Measurements from ENCODE around the gene FTO.

FTO gene

DNA sequence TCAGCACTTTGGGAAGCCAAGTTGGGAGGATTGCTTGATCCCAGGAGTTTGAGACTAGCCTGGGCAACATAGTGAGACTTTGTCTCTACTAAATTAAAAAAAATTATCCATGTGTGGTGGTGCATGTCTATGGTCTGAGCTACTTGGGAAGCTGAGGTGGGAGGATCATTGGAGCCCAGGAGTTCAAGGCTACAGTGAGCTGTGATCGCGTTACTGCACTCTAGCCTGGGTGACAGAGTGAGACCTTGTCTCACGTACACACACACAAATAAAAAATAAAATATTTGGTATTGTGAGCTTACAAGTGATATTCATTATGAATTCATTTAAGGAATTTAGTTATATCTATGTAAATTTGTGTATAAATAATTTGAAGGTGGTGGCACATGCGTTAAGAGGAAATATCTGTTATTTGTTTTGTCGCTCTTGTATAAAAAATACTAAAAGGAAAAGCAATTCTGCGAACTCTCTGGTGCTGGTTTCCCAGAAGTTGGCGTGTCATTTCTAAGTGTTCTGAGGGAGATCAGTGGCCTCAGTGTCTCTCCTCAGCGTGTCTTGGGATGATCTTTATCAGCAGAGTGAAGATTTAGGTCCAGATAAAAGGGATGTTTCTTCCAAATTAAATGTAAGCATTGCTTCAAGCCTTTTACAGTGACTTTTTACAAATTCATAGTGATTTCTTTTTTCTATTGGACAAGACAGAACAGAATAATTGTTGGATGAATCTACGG is 187.6 kb downstream of the FTO start:
- Histone ChIP-seq H2AK5ac (ENCODE audit: low read depth, low read length) (no peak overlapping the region), H3K9ac (ENCODE audit: low read depth, low read length, poor library complexity) (no peak overlapping the region), H3K79me1 (ENCODE audit: low read depth, low read length) (no peaks in the 10 kb centered on the region), H3K4me3 (ENCODE audit: low read length in 2 of 2) (no peak overlapping the region), H3K36me3 (replicated peaks in 1 of 2; ENCODE audit: control insufficient read depth in 2 of 2, insufficient read depth in 2 of 2, low read length in 2 of 2) (peaks cover 0 to 14% of the 10 kb centered on the region in 2 donors), H3K18ac (ENCODE audit: low read length) (no peak overlapping the region), H3K4me1 (ENCODE audit: control insufficient read depth in 2 of 2, insufficient read depth in 1 of 2, low read depth in 1 of 2, low read length in 2 of 2) (peaks cover 3 to 26% of the 10 kb centered on the region in 2 donors), H3K23ac (ENCODE audit: low read depth, low read length, poor library complexity) (no peak overlapping the region), H4K8ac (ENCODE audit: low read depth, low read length) (no peak overlapping the region), H2AFZ (ENCODE audit: low read length) (no peak overlapping the region), H3K4ac (ENCODE audit: low read length) (no peak overlapping the region), H2BK120ac (ENCODE audit: low read depth, low read length) (no peak overlapping the region), H3K27me3 (ENCODE audit: control insufficient read depth in 3 of 3, insufficient read depth in 3 of 3, low read depth in 1 of 3, low read length in 3 of 3) (no peaks in the 10 kb centered on the region), H3K27ac (replicated peaks; ENCODE audit: low read length) (no peak overlapping the region), H3K9me3 (replicated peaks in 1 of 2; ENCODE audit: control insufficient read depth in 2 of 2, insufficient read depth in 1 of 2, low read depth in 1 of 2, low read length in 2 of 2) (no peaks in the 10 kb centered on the region), H2BK5ac (ENCODE audit: low read length) (no peak overlapping the region), H3K4me2 (ENCODE audit: insufficient read depth, low read length, poor library complexity, severe bottlenecking) (no peak overlapping the region), H3K14ac (ENCODE audit: low read length) (no peak overlapping the region), H4K91ac (ENCODE audit: low read depth, low read length, poor library complexity) (no peak overlapping the region), H2BK15ac (ENCODE audit: low read length) (no peak overlapping the region), H2BK12ac (ENCODE audit: low read length) (no peak overlapping the region)
- no CpG with 5 or more reads among the region's 9 CpGs for WGBS, 2 donors (ENCODE audit: extremely low coverage in 2 of 2, insufficient read length in 2 of 2, insufficient replicate concordance in 1 of 2)
- DNase-seq (ENCODE audit: low spot score): no peak

DNA sequence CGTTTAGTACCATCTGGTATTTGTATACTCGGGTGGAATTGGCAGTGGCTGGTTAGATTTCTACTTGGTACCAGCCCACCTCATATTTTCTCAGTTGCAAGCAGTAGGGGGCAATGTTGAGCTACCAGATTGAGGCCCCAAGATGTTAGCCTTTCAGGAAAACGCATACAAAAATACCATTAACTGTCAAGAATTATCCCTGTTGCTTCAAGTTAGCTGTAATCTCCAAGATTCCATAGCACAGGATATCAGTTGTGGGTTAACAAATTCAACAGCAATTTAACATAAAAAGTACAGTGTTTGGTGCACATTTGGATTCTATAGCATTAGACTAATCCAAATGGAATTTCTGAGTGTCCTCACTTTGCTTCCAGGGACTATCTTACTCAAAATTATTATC is 188.2 kb downstream of the FTO start:
- no peak overlapping the region for H3K4me3 ChIP-seq (ENCODE audit: low read length in 2 of 2)
- no peaks in the 10 kb centered on the region for H3K27me3 ChIP-seq (ENCODE audit: control insufficient read depth in 3 of 3, insufficient read depth in 3 of 3, low read depth in 1 of 3, low read length in 3 of 3)
- no peak overlapping the region for H3K23ac ChIP-seq (ENCODE audit: low read depth, low read length, poor library complexity)
- H2BK15ac ChIP-seq (ENCODE audit: low read length): no peak overlapping the region
- no peaks in the 10 kb centered on the region for H3K9me3 ChIP-seq (replicated peaks in 1 of 2; ENCODE audit: control insufficient read depth in 2 of 2, insufficient read depth in 1 of 2, low read depth in 1 of 2, low read length in 2 of 2)
- no peak overlapping the region for H3K4ac ChIP-seq (ENCODE audit: low read length)
- H3K27ac ChIP-seq (replicated peaks; ENCODE audit: low read length): no peak overlapping the region
- no peak overlapping the region for H4K91ac ChIP-seq (ENCODE audit: low read depth, low read length, poor library complexity)
- no peak overlapping the region for H2BK5ac ChIP-seq (ENCODE audit: low read length)
- no peaks in the 10 kb centered on the region for H3K79me1 ChIP-seq (ENCODE audit: low read depth, low read length)
- peaks cover 0 to 14% of the 10 kb centered on the region in 2 donors for H3K36me3 ChIP-seq (replicated peaks in 1 of 2; ENCODE audit: control insufficient read depth in 2 of 2, insufficient read depth in 2 of 2, low read length in 2 of 2)
- no peak overlapping the region for H3K9ac ChIP-seq (ENCODE audit: low read depth, low read length, poor library complexity)
- H3K4me1 ChIP-seq (ENCODE audit: control insufficient read depth in 2 of 2, insufficient read depth in 1 of 2, low read depth in 1 of 2, low read length in 2 of 2): peaks cover 3 to 26% of the 10 kb centered on the region in 2 donors
- H4K8ac ChIP-seq (ENCODE audit: low read depth, low read length): no peak overlapping the region
- H2AFZ ChIP-seq (ENCODE audit: low read length): no peak overlapping the region
- no peak overlapping the region for H2BK120ac ChIP-seq (ENCODE audit: low read depth, low read length)
- H2BK12ac ChIP-seq (ENCODE audit: low read length): no peak overlapping the region
- DNase-seq (ENCODE audit: low spot score): peak; percentile 65
- no peak overlapping the region for H3K14ac ChIP-seq (ENCODE audit: low read length)
- no peak overlapping the region for H2AK5ac ChIP-seq (ENCODE audit: low read depth, low read length)
- no peak overlapping the region for H3K18ac ChIP-seq (ENCODE audit: low read length)
- H3K4me2 ChIP-seq (ENCODE audit: insufficient read depth, low read length, poor library complexity, severe bottlenecking): no peak overlapping the region
- no CpG with 5 or more reads among the region's 3 CpGs for WGBS, 2 donors (ENCODE audit: extremely low coverage in 2 of 2, insufficient read length in 2 of 2, insufficient replicate concordance in 1 of 2)

DNA sequence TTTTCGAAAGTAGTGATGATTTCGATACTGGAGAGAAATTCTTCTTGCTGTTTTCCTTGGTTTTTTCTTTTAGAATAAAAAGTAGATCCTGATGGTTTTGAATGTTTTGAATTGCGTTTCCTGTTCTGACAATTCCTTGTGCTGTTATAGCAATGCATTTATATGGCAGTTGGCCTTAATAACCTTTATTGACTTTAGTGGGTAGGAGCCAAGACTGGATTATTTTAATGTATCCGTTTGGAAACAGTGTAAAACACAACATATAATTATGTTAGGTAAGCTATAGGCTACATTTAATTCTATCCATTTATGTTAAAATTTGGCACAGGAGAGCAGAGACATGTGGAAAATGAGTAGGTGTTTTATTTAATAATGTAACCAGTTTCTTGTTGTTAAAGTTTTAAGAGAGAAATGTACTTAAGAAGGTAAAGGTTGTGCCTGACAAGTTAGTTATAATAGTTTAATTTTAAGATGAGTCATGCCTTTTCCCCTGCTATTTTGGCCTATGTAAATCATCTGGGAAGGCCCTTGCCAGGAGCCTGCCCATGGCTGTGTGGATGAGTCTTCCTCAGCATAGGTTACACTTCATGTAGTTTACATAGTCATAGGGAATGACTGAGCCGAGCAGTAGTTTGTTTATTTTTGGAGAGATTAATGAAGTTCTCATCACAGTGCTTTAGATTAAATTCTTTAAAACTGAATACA is 189.9 kb downstream of the FTO start:
- no peak overlapping the region for H3K23ac ChIP-seq (ENCODE audit: low read depth, low read length, poor library complexity)
- H3K36me3 ChIP-seq (replicated peaks in 1 of 2; ENCODE audit: control insufficient read depth in 2 of 2, insufficient read depth in 2 of 2, low read length in 2 of 2): peaks cover 0 to 8% of the 10 kb centered on the region in 2 donors
- no peaks in the 10 kb centered on the region for H3K79me1 ChIP-seq (ENCODE audit: low read depth, low read length)
- no peak overlapping the region for H3K9ac ChIP-seq (ENCODE audit: low read depth, low read length, poor library complexity)
- no peak overlapping the region for H2BK5ac ChIP-seq (ENCODE audit: low read length)
- no peak overlapping the region for H3K18ac ChIP-seq (ENCODE audit: low read length)
- H3K27me3 ChIP-seq (ENCODE audit: control insufficient read depth in 3 of 3, insufficient read depth in 3 of 3, low read depth in 1 of 3, low read length in 3 of 3): no peaks in the 10 kb centered on the region
- H2BK120ac ChIP-seq (ENCODE audit: low read depth, low read length): no peak overlapping the region
- H4K91ac ChIP-seq (ENCODE audit: low read depth, low read length, poor library complexity): no peak overlapping the region
- H3K4me1 ChIP-seq (ENCODE audit: control insufficient read depth in 2 of 2, insufficient read depth in 1 of 2, low read depth in 1 of 2, low read length in 2 of 2): peaks cover 3 to 26% of the 10 kb centered on the region in 2 donors
- H3K27ac ChIP-seq (replicated peaks; ENCODE audit: low read length): no peak overlapping the region
- WGBS, 2 donors (ENCODE audit: extremely low coverage in 2 of 2, insufficient read length in 2 of 2, insufficient replicate concordance in 1 of 2): no CpG with 5 or more reads among the region's 5 CpGs
- H2BK12ac ChIP-seq (ENCODE audit: low read length): no peak overlapping the region
- H2AK5ac ChIP-seq (ENCODE audit: low read depth, low read length): no peak overlapping the region
- H3K4ac ChIP-seq (ENCODE audit: low read length): no peak overlapping the region
- no peak overlapping the region for H2BK15ac ChIP-seq (ENCODE audit: low read length)
- no peaks in the 10 kb centered on the region for H3K9me3 ChIP-seq (replicated peaks in 1 of 2; ENCODE audit: control insufficient read depth in 2 of 2, insufficient read depth in 1 of 2, low read depth in 1 of 2, low read length in 2 of 2)
- H3K4me2 ChIP-seq (ENCODE audit: insufficient read depth, low read length, poor library complexity, severe bottlenecking): no peak overlapping the region
- no peak overlapping the region for H3K4me3 ChIP-seq (ENCODE audit: low read length in 2 of 2)
- DNase-seq (ENCODE audit: low spot score): no peak
- H3K14ac ChIP-seq (ENCODE audit: low read length): no peak overlapping the region
- H2AFZ ChIP-seq (ENCODE audit: low read length): no peak overlapping the region
- H4K8ac ChIP-seq (ENCODE audit: low read depth, low read length): no peak overlapping the region

DNA sequence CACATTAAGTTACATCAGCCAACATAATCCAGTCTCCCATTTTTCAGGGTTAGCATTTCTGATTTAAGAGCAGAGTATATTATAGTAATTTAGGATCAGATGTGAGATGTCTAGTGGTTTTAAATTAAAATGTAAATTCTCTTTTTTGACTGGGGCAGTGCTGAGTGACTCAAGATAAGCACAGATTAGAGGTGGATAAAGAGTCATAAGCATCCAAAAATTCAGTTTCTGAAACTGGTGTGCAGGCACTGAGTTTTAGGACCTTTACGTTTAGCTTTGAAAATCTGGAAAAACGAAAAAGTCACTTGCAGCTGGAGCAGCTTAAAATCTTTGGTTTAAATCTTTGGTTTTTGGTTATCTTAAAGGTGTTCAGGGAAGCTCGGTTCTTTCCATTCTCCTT is 190.7 kb downstream of the FTO start:
- no peak overlapping the region for H2AFZ ChIP-seq (ENCODE audit: low read length)
- peaks cover 0 to under 1% of the 10 kb centered on the region in 2 donors for H3K36me3 ChIP-seq (replicated peaks in 1 of 2; ENCODE audit: control insufficient read depth in 2 of 2, insufficient read depth in 2 of 2, low read length in 2 of 2)
- H2BK5ac ChIP-seq (ENCODE audit: low read length): no peak overlapping the region
- no peak overlapping the region for H2BK12ac ChIP-seq (ENCODE audit: low read length)
- H2AK5ac ChIP-seq (ENCODE audit: low read depth, low read length): no peak overlapping the region
- no peak overlapping the region for H3K4me3 ChIP-seq (ENCODE audit: low read length in 2 of 2)
- H3K4me1 ChIP-seq (ENCODE audit: control insufficient read depth in 2 of 2, insufficient read depth in 1 of 2, low read depth in 1 of 2, low read length in 2 of 2): peaks cover 3 to 27% of the 10 kb centered on the region in 2 donors
- H3K4me2 ChIP-seq (ENCODE audit: insufficient read depth, low read length, poor library complexity, severe bottlenecking): no peak overlapping the region
- H3K27ac ChIP-seq (replicated peaks; ENCODE audit: low read length): no peak overlapping the region
- H3K23ac ChIP-seq (ENCODE audit: low read depth, low read length, poor library complexity): no peak overlapping the region
- WGBS, 2 donors (ENCODE audit: extremely low coverage in 2 of 2, insufficient read length in 2 of 2, insufficient replicate concordance in 1 of 2): no CpG with 5 or more reads among the region's 3 CpGs
- H3K14ac ChIP-seq (ENCODE audit: low read length): no peak overlapping the region
- no peak overlapping the region for H4K91ac ChIP-seq (ENCODE audit: low read depth, low read length, poor library complexity)
- no peak overlapping the region for H3K18ac ChIP-seq (ENCODE audit: low read length)
- H4K8ac ChIP-seq (ENCODE audit: low read depth, low read length): no peak overlapping the region
- H2BK15ac ChIP-seq (ENCODE audit: low read length): no peak overlapping the region
- no peaks in the 10 kb centered on the region for H3K79me1 ChIP-seq (ENCODE audit: low read depth, low read length)
- no peak for DNase-seq (ENCODE audit: low spot score)
- H3K9ac ChIP-seq (ENCODE audit: low read depth, low read length, poor library complexity): no peak overlapping the region
- H3K4ac ChIP-seq (ENCODE audit: low read length): no peak overlapping the region
- H2BK120ac ChIP-seq (ENCODE audit: low read depth, low read length): no peak overlapping the region
- H3K27me3 ChIP-seq (ENCODE audit: control insufficient read depth in 3 of 3, insufficient read depth in 3 of 3, low read depth in 1 of 3, low read length in 3 of 3): no peaks in the 10 kb centered on the region
- no peaks in the 10 kb centered on the region for H3K9me3 ChIP-seq (replicated peaks in 1 of 2; ENCODE audit: control insufficient read depth in 2 of 2, insufficient read depth in 1 of 2, low read depth in 1 of 2, low read length in 2 of 2)

All from neuronal stem cell (in vitro differentiated cells).